GM19351 (cell line): ENCODE data around the gene TFCP2L1.

Source experiments
- ATAC-seq: cut with Tn5 transposase; IDR thresholded peaks from one replicate; pipeline ENCODE4 v1.9.1; 2021; ENCODE audit warnings: mild to moderate bottlenecking, moderate library complexity; ENCODE audit not compliant: unreplicated experiment

The TFCP2L1 gene

GRCh38 chr2:121200011-121200347, 85.0 kb downstream of the TFCP2L1 start:
- no peak for ATAC-seq

DNA sequence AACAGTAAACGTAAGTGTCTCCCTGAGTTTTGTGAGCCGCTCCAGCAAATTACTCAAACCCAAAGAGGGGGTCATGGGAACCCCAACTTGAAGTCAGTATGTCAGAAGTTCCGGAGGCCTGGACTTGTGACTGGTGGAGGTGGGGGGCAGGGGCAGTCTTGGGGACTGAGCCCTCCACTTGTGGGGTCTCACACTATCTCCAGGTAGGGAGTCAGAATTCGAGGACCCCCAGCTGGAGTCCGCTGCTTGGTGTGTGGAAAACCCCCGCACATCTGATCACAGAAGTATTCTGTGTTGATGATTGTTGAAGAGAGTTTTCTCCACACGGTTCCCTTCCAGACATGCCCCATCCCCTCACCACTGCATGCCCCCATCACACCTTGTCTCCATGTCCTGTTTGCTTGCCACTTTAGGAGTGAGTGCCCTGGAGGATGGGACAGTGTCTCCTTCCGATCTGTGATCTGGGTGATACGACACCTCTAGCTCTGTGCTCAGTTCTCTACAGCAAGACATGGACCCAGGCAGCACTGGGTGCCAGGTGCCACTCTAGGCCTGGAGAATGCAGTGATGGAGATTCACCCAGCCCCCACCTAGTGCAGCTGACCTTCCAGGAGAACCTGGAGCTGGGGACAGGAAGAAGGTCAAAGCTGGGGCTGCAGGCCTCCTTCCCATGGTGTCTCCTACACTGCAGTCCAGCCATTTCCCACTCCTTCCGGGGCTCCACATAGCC, 85.6 kb downstream of the TFCP2L1 start:
- no peak for ATAC-seq

DNA sequence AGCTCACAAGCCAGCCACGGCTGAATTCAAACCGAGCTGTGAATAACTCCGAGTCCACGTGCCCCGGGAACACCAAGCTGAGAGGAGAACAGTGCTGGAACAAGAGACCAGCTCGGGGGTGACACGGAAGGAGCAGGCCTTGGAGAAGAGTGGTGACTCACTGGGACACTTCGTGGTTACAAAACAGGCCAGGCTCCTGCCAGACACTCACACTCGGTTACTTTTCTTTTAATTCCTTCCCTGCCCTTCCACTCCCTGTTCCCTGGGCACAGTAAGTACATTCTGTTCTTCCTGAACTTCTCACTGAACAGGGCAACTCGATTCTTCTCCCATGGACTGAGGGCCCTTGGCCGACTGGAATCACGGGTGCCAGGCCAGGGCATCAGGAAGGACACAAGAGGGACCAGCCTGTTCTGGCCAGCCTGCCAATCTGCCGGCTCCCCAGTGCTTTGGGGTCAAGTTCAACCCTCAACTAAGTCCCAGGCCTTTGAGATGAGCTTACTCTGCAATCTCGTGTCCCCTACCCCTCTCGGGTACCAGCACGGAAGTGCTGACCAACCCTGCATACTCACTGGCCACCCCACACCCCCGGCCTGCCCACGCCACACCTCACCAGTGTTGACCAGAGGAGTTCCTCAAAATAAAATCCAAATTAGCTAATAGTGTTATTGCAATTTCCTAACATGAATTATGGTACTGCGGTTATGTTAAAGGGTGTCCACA, 87.5 kb downstream of the TFCP2L1 start:
- no peak for ATAC-seq

DNA sequence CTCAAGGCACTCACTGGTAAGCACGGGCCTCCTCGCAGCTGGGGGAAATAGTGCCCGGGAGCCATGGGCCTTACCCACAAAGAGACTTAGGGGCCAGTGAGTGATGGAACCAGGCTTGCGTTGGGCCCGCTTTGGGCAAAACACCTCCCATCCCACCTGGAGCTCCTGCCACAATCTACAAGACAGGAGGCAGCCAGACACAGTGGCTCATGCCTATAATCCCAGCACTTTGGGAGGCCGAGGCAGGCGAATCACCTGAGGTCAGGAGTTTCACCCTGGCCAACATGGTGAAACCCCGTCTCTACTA, 88.2 kb downstream of the TFCP2L1 start:
- ATAC-seq, result no peak

- ATAC-seq, result no peak
These were observed 88.7 kb downstream of the TFCP2L1 start for GRCh38 chr2:121196132-121196848.

GRCh38 chr2:121195036-121195435, 90.0 kb downstream of the TFCP2L1 start:
- no peak for ATAC-seq

DNA sequence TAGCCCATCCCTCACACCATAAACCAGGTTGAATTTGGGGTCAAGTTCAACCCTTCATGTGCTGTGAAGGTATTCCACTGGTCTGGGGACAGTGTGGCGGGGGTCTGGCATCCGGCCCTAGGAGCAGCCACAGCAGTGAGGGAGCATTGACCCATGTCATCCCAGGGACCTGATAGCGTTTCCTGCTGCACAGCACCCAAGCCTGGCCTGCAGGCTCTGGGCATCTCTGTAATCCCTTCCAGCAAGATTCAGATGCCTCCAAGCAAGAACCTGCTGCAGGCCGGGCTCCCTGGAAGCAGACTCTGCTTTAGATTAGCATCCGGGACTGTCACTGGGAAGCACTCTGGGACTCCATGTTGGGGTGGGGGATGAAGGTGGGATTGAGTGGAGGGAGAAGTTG, 90.4 kb downstream of the TFCP2L1 start:
- no peak for ATAC-seq

DNA sequence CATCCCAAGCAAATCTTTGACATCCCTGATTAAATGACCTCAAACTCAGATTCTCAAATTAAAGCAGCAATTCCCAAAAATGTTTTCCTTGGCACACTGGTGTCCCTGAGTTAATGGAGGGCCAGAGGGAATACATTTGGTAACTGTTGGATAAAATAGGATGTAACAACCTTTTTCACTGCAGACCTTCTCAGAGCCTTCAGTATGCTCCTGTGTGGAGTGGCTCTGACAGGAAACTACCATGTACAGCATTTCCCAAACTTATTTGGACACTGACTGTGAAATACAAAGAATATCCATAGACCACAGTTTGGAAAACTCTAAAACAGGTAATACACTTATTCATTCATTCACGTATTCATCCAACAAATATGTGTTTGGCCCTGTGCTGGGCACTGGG, 91.8 kb downstream of the TFCP2L1 start:
- ATAC-seq, result no peak

DNA sequence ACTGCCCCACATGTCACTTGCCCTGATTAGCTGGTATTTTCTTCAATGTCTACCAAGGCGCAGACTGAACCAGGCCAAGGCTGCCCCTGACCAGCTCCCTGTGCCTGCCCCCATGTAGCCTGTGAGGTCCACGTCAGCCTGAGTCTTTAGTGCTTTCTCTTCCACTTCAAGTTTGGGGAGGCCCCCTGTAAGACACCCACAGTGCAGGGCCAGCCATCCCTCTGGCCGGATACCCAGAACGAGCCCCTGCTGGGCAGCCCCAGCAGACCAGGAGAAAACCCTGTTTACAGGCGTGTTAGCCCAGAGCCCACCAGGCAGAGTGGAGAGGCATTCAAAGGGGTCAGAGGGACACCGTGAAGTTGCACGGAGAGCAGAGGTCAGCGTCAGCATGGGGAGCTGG, 92.4 kb downstream of the TFCP2L1 start:
- no peak for ATAC-seq

DNA sequence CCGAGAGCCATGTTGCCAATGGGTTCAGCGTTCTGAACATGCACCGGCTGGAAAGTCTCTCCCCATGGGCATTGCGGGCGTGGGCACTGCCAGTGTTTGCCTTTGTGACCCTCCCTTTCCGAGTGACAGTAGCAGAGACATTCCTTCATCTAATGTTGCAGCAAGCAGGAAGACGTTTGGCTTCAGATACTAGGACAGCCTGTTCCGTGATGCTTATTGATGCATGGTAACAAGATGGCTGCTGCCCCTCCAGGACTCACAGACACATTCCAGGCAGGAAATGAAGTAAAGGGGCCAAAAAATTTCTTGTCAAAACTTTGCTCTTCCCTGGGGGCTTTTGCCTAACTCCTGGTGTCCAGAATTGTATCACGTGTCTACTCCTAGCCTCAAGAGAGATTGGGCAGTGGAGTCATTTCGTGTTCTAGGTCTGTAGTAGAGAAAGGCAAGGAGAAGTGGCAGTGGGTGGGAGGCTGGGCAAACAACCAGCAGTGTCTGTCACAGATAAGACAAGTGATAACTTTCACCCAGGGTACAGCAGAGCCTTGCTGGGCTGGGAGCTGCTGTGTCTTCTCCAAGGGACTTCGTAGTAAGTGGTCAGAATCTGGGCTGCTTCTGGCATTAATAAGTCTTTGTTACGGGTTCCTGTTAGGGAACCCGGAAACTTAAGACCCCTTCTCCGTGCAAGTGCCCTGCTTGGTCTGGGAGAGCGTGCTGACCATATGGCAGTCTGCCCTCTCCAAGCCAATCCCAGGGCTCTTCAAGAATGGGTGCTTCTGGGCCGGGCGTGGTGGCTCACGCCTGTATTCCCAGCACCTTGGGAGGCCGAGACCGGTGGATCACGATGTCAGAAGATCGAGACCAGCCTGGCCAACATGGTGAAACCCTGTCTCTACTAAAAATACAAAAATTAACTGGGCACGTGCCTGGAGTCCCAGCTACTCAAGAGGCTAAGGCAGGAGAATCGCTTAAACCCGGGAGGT, 93.5 kb downstream of the TFCP2L1 start:
- ATAC-seq, result no peak

GRCh38 chr2:121189661-121190381, 95.2 kb downstream of the TFCP2L1 start:
- no peak for ATAC-seq

DNA sequence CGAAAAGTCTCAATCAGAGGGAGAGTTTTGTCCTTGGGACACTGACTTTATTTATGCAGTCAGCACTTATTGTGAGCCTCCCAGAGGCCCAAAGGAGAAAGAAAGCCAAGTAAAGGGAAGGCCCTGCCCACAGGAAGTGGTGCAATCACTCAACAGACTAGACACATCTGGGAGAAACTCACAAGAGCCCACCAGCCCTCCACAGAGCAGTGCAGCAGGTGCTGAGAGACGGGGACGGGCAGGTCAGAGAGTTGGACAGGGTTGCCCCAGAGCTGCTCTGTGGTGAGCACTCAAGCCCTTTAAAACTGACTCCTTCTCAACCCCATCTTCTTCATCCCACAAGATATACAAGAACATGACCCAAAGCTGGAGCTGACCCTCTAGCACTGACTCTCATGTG, 96.0 kb downstream of the TFCP2L1 start:
- ATAC-seq, result no peak

DNA sequence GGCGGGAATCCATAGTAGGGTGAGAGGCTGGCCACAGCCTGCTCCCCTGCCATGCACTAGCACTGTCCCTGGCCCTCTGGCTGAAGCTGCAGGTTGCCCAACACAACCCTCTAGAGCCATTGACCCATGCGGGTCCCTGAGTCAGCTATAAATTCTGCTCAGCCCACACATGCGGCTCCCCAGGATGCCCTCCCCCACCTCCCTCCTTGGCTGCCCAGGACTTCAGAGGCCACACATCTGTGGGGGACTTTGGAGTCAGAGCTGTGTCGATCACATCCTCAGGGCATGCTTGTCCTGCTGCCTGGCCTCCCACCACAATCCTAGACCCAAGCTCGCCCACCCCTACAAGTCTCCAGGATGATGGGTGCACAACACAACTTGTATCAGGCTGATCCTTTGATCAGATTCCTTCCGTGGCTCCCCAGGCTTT, 97.0 kb downstream of the TFCP2L1 start:
- no peak for ATAC-seq

DNA sequence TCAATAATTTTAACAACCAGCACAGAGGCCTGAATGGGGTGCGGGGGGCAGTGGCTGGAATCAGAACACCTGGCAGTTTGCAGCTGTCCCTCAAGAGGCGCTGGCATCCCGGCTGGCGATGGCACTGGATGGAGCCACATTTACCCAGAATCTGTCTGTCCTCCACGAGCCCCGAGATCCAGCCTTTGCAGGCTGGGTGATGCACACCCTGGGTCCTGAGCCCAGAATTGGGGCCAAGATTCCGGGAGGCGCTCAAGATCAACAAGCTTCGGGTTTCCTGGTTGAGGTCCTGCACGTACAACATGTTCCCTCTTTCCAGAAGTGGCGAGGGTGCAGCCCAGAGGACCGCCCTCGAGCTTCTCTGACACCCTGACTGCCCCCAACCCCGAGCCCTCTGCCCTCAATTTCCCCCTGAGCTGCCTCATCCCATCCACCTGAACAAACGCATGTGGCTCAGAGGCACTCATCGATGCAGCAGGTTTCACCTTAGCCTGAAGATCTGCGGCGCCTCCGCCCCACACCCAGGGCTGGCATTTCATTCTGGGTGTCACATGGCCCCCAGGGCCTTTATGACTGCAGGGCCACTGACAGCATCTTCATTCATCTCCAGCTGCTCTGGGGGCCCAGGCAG, 97.5 kb downstream of the TFCP2L1 start:
- ATAC-seq, result no peak

GRCh38 chr2:121186261-121186660, 98.7 kb downstream of the TFCP2L1 start:
- no peak for ATAC-seq

DNA sequence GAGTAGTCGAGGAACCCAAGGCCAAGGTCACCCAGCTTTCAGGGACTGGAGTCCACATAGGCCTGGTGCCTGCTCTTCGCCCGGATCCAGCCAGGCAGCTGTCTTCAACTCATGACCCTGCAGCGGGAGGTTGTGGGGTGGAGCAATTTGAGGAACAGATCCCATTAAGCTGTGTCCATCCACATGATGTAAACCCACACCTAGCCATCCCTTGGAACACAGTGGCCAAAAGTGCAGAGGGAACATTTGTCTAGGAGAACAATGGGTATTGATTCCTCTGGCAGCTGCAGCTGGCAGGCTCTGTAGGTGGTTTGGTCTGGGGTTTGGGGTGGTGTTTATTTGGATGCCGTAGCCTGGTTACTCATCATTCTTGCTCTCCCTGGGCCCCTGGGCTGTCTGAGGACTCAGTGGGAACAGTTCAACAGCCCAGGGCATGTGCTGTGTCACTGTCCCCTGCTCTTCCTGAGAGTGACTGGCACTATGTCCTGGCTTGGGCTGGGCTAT, 99.4 kb downstream of the TFCP2L1 start:
- ATAC-seq, result no peak

DNA sequence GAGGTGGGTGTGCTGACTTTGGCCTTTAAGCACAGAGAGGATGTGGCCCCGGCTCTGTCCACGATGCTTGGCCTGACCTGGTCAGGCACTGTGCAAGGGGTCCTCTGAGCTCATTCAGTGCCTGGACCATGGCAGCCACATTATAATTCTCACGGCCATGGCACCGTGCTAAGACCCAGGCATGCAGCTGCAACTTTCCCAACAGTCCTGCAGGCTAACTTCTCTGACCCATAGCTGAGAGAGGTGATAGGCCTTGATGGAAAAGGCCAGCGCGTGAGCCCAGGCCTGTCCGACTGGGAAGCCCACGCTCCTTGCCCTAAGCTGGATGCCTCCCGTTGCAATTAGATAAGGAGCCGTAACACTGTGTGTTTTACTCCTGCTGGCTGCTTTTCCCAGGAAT, 99.9 kb downstream of the TFCP2L1 start:
- no peak for ATAC-seq

DNA sequence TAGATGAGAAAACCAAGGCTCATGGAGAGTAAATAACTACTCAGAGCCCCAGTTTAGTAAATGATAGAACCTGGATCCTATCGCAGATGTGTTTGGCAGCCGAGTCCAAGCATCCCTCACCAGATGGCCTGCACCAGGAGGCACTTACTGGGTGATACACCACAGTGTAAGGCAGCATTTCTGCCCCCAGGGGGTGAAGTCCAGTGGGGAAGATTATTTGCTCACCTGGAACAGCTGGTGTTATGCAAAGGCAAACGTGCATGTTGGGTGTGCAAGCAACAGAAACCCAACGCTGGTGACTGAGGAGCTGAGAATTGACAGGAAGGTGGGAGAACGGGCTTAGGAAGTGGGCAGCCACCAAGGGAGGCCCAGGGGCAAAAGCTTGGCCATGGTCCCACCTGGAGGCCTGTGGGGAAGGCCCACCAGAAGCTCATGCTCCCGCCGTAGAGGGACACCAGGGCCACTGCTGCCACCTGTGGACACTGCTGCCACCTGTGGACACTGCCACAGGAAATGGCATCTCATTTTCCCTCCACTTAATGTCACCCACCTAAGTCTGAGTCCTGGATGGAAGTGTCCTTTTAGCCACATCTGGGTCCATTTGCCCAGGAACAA, 100.6 kb downstream of the TFCP2L1 start:
- ATAC-seq, result no peak

GRCh38 chr2:121182520-121182919, 102.5 kb downstream of the TFCP2L1 start:
- ATAC-seq, result no peak
